K562 (cell line): ENCODE measurements around the gene CTU1. TPM values are rescaled to one million over a fixed set of nuclear protein-coding genes. Genes with fewer than 3 reads are reported as not detected.

Experiments
- ATAC-seq: fragments of 200-7000 bp; cut with Tn5 transposase; 3 replicates; pipeline ENCODE4 v1.9.1; 2020; ENCODE audit warnings: moderate library complexity
- BruUV-seq: library from RNA; stranded (reverse); fragments of 400-500 nt; replicated peaks from 2 replicates; lab custom pipeline; 2021; lab: Mats Ljungman, UMichigan
- CTCF ChIA-PET: fragments of 300-600 bp; formaldehyde crosslinking; extraction: SDS; loops from one replicate; lab custom pipeline; 2021; ENCODE audit warnings: low intra/inter-chr PET ratio; lab: Yijun Ruan, JAX
- POLR2A ChIA-PET: fragments of 300-600, 350-650 bp; sonication (Branson Sonifier 250); formaldehyde crosslinking; extraction: SDS; loops from one replicate; lab custom pipeline; 2021; ENCODE audit warnings: antibody characterized with exemption, inconsistent platforms; lab: Yijun Ruan, JAX
- DNase-seq, 4 experiments: peaks; one replicate each; pipeline versions ENCODE4 v3.0.0 to v3.0.0-alpha.2; 2011 to 2018; ENCODE audit warnings: low spot score in 3 of 4, mixed read lengths in 3 of 4; ENCODE audit errors: extremely low read depth in 1 of 4
- FAIRE-seq: peaks from 2 replicates; lab custom pipeline; 2011; peaks lifted over from hg19 to GRCh38; lab: Jason Lieb, UNC
- H2AFZ ChIP-seq: 2 replicates; pipeline ENCODE4 v1.6.0; 2011; ENCODE audit warnings: low read depth, low read length, control low read depth, inconsistent platforms
- H3K27ac ChIP-seq: fragments of 200-600 bp; 3 replicates; pipeline ENCODE4 v1.8.0; 2011; ENCODE audit warnings: low read depth, mild to moderate bottlenecking, control low read depth, inconsistent platforms, low read length, moderate library complexity, mixed read lengths; ENCODE audit errors: extremely low read depth
- H3K27me3 ChIP-seq, 2 experiments: fragments of 300-600 bp in 1 of 2; 2 replicates in 1 of 2; 3 replicates in 1 of 2; pipeline versions ENCODE4 v1.6.0 to v1.8.0; 2011; ENCODE audit warnings: inconsistent platforms in 2 of 2, low read length in 2 of 2, mild to moderate bottlenecking in 1 of 2, mixed read lengths in 1 of 2, moderate library complexity in 1 of 2; ENCODE audit not compliant: control insufficient read depth in 2 of 2, insufficient read depth in 2 of 2
- H3K36me3 ChIP-seq: fragments of 300-600 bp; 3 replicates; pipeline ENCODE4 v1.8.0; 2011; ENCODE audit warnings: mild to moderate bottlenecking, low read length, inconsistent platforms; ENCODE audit not compliant: control insufficient read depth, insufficient read depth
- H3K4me1 ChIP-seq, 2 experiments: fragments of 200-600 bp in 1 of 2; replicated peaks in 1 of 2; 2 replicates in 1 of 2; 3 replicates in 1 of 2; pipeline versions ENCODE4 v1.5.1 to v1.8.0; 2011; ENCODE audit warnings: inconsistent platforms in 2 of 2, low read length in 2 of 2, mild to moderate bottlenecking in 1 of 2, mixed read lengths in 1 of 2, moderate library complexity in 1 of 2; ENCODE audit not compliant: control insufficient read depth in 2 of 2, insufficient read depth in 2 of 2
- H3K4me2 ChIP-seq: 2 replicates; pipeline ENCODE4 v1.6.1; 2011; ENCODE audit warnings: low read length, control low read depth, inconsistent platforms, mixed read lengths; ENCODE audit not compliant: insufficient read depth
- H3K4me3 ChIP-seq: fragments of 200-600 bp; sonication (generic), shearing (Covaris generic); 2 replicates; pipeline ENCODE4 v1.5.1; 2016; ENCODE audit warnings: control low read depth, inconsistent platforms
- H3K79me2 ChIP-seq: fragments of 200-600 bp; 3 replicates; pipeline ENCODE4 v1.8.0; 2011; ENCODE audit warnings: low read length, inconsistent platforms; ENCODE audit not compliant: control insufficient read depth, insufficient read depth
- H3K9ac ChIP-seq, 2 experiments: 2 replicates each; pipeline versions ENCODE4 v1.6.0 to v1.6.1; 2011; ENCODE audit warnings: low read depth in 2 of 2, low read length in 2 of 2, control low read depth in 1 of 2, inconsistent platforms in 1 of 2, mild to moderate bottlenecking in 1 of 2, mixed read lengths in 1 of 2; ENCODE audit not compliant: insufficient read depth in 1 of 2
- H3K9me1 ChIP-seq: one replicate; pipeline ENCODE4 v1.6.0; 2011; ENCODE audit warnings: inconsistent platforms, mild to moderate bottlenecking, low read length, moderate library complexity; ENCODE audit not compliant: control insufficient read depth, insufficient read depth
- H3K9me3 ChIP-seq: replicated peaks from 2 replicates; pipeline ENCODE4 v1.5.1; 2011; ENCODE audit warnings: low read depth, low read length, inconsistent platforms; ENCODE audit not compliant: control insufficient read depth, insufficient read depth
- H4K20me1 ChIP-seq: replicated peaks from 2 replicates; pipeline ENCODE4 v1.6.1; 2011; ENCODE audit warnings: low read length, inconsistent platforms, mixed read lengths; ENCODE audit not compliant: control insufficient read depth, insufficient read depth
- ASH1L ChIP-seq: fragments of 450-650 bp; IDR thresholded peaks from 2 replicates; pipeline ENCODE4 v1.6.1; 2018; ENCODE audit warnings: borderline replicate concordance, mild to moderate bottlenecking, low read depth; ENCODE audit not compliant: partially characterized antibody
- HDAC8 ChIP-seq: fragments of 450-650 bp; IDR thresholded peaks from 2 replicates; pipeline ENCODE4 v1.6.1; 2016; ENCODE audit warnings: mild to moderate bottlenecking, missing genetic modification characterization, moderate library complexity, missing compliant biosample characterization
- HNRNPLL ChIP-seq: fragments of 200-400 bp; formaldehyde crosslinking; IDR thresholded peaks from 2 replicates; pipeline ENCODE4 v1.6.1; 2017; ENCODE audit warnings: low read length, low read depth, mild to moderate bottlenecking; ENCODE audit not compliant: poor library complexity, severe bottlenecking
- MAZ ChIP-seq, 2 experiments: fragments of 450-650 bp in 1 of 2; sonication (generic) in 1 of 2; formaldehyde crosslinking; IDR thresholded peaks in 1 of 2; conservative IDR thresholded peaks in 1 of 2; 2 replicates each; pipeline versions ENCODE4 v1.4.0 to v1.5.0; 2020; ENCODE audit warnings: mild to moderate bottlenecking in 1 of 2, missing genetic modification reagents in 1 of 2
- OTX1 ChIP-seq: fragments of 450-650 bp; formaldehyde crosslinking; IDR thresholded peaks from 2 replicates; pipeline ENCODE4 v1.4.0; 2022; ENCODE audit warnings: mild to moderate bottlenecking
- PCBP2 ChIP-seq: fragments of 200-400 bp; formaldehyde crosslinking; IDR thresholded peaks from 2 replicates; pipeline ENCODE4 v1.6.1; 2018; ENCODE audit warnings: low read length, low read depth, mild to moderate bottlenecking, moderate library complexity; ENCODE audit not compliant: poor library complexity, severe bottlenecking
- RBM39 ChIP-seq: fragments of 200-400 bp; formaldehyde crosslinking; optimal IDR thresholded peaks from 2 replicates; pipeline ENCODE3; 2018; ENCODE audit warnings: low read depth, low read length
- SIN3B ChIP-seq: fragments of 450-650 bp; IDR thresholded peaks from 2 replicates; pipeline ENCODE4 v1.6.1; 2017; ENCODE audit warnings: low read depth, mild to moderate bottlenecking, moderate library complexity
- ZNF384 ChIP-seq: IDR thresholded peaks from 2 replicates; pipeline ENCODE4 v1.6.1; 2012; ENCODE audit warnings: low read depth, low read length, improper control_type of control experiment
- ZNF707 ChIP-seq: fragments of 250-450 bp; sonication (Bioruptor Pico); conservative IDR thresholded peaks from 2 replicates; pipeline ENCODE4 v1.8.0; 2022; ENCODE audit warnings: inconsistent platforms, mild to moderate bottlenecking, moderate library complexity
- WGBS: fragments of 100-300 bp; shearing (Covaris generic); methylation state at CpG from one replicate; pipeline ENCODE4 v1.1.6; 2016; ENCODE audit warnings: low coverage, mixed read lengths; ENCODE audit not compliant: insufficient coverage; ENCODE audit errors: missing lambda C conversion rate; 5-methylcytosine and 5-hydroxymethylcytosine counted together
- in situ Hi-C: fragments of 300-500 bp; cut with MboI; formaldehyde crosslinking; loops from 4 replicates; pipeline ENCODE4 v1.15.0; 2018; ENCODE audit warnings: inconsistent platforms, mixed read lengths
- intact Hi-C: fragments of 100-400 bp; cut with micrococcal nuclease; formaldehyde crosslinking; loops from 2 replicates; pipeline ENCODE4 v1.14.2; 2022
- polyA plus RNA-seq, 8 experiments: library from polyadenylated mRNA; depleted of rRNA in 4 of 8; stranded (reverse) in 5 of 8; unstranded in 3 of 8; fragments of >200 nt; fragmentation: Nextera tagmentation in 2 of 8; fragmentation: Illumina TruSeq in 1 of 8; extraction: Ambion mirVana in 2 of 8; extraction: Trizol in 1 of 8; gene quantifications; 2 replicates each; pipeline versions ENCODE4 v1.2.1 to v1.2.3, GENCODE V29; 2011 to 2014; ENCODE audit warnings: inconsistent platforms in 1 of 8, missing spikeins in 1 of 8
- total RNA-seq, 7 experiments: library from RNA; depleted of rRNA in 6 of 7; stranded (reverse); fragments of >200 nt in 6 of 7; fragmentation: Illumina TruSeq in 2 of 7; extraction: Trizol in 2 of 7; gene quantifications; 2 replicates each; pipeline versions ENCODE4 v1.2.1 to v1.2.3, GENCODE V29; 2011 to 2021; ENCODE audit warnings: low replicate concordance in 1 of 7
- TF ChIP-seq, protein P1 (sequence below): fragments of 450-650 bp; IDR thresholded peaks from 2 replicates; pipeline ENCODE4 v1.6.1; 2017; ENCODE audit warnings: antibody characterized with exemption, mild to moderate bottlenecking
- TF ChIP-seq, protein P2 (sequence below): sonication (generic); formaldehyde crosslinking; IDR thresholded peaks from 2 replicates; pipeline ENCODE4 v1.8.0; 2023; ENCODE audit warnings: mild to moderate bottlenecking, missing genetic modification reagents
- TF ChIP-seq, protein P3 (sequence below): sonication (generic); formaldehyde crosslinking; IDR thresholded peaks from 2 replicates; pipeline ENCODE4 v1.8.0; 2023; ENCODE audit warnings: mild to moderate bottlenecking, missing genetic modification reagents

Gene CTU1
- total and polyA plus RNA-seq, 9 of the 15 experiments (the other 6 are each of a cell fraction or from before 2014, with no cell fraction given), result 0.03 to 18.4 (median 2.3) TPM; not detected in 1

DNA sequence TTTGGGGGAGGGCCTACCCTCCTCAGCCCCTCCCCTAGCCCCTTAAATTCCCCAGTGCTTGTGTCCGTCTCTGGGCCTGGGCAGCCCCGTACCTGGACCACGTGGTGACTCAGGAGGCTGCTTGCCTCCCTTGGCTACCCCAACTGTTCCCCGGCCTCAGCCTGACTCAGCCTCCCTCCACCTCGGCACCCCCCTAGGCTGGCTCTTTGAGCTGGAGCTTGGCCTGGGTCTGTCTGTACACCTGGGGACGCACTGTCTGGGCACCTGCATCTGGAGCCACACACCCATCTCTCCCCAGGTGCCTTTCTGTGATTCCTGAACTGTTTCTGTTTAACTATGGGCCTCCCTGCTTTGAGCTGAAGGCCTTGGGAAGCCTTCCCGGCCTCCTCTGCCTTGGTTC is 23.7 kb downstream of the CTU1 start:
- FAIRE-seq (no peak), DNase-seq (no peak), ATAC-seq (no peak)
- intact Hi-C loops, result no loop called here
- 0% methylated on average over 7 of the region's 7 CpGs for WGBS
- in situ Hi-C loops, result no loop called here
- Histone ChIP-seq H4K20me1 (no peaks in the 10 kb centered on the region; the same call in 1 of the 2 replicates), H2AFZ (no peak overlapping the region), H3K9me1 (no peaks in the 10 kb centered on the region), H3K4me1 (peaks cover 0 to 6% of the 10 kb centered on the region in 2 experiments; a peak in 2 of 5 replicates), H3K4me3 (no peak overlapping the region), H3K9me3 (no peaks in the 10 kb centered on the region), H3K27ac (no peak overlapping the region), H3K27me3 (peaks cover 26 to 79% of the 10 kb centered on the region in 2 experiments; a peak in 4 of 5 replicates), H3K79me2 (no peaks in the 10 kb centered on the region), H3K4me2 (no peak overlapping the region), H3K9ac (no peak overlapping the region), H3K36me3 (no peaks in the 10 kb centered on the region)
- CTCF ChIA-PET, result no interaction called here
- POLR2A ChIA-PET, result interaction anchor here (0.6 to 1.0 kb wide), 2 partner anchors 36 to 195 kb away, joined by 3 read pairs; no protein-coding TSS in a partner anchor
- no TSS peak for BruUV-seq
- TF ChIP-seq SIN3B (no peak), OTX1 (CRISPR knock-in tag) (no peak), MAZ (CRISPR knock-in tag; conservative IDR thresholded peaks at IDR 0.05 in 1 of 2, IDR thresholded peaks at IDR 0.05 in 1 of 2) (no peak), ZNF384 (no peak), RBM39 (no peak), PCBP2 (no peak), ZNF707 (CRISPR knock-in tag) (no peak), HDAC8 (tag) (no peak), HNRNPLL (no peak), ASH1L (no peak)
- TF ChIP-seq, protein P1, sequence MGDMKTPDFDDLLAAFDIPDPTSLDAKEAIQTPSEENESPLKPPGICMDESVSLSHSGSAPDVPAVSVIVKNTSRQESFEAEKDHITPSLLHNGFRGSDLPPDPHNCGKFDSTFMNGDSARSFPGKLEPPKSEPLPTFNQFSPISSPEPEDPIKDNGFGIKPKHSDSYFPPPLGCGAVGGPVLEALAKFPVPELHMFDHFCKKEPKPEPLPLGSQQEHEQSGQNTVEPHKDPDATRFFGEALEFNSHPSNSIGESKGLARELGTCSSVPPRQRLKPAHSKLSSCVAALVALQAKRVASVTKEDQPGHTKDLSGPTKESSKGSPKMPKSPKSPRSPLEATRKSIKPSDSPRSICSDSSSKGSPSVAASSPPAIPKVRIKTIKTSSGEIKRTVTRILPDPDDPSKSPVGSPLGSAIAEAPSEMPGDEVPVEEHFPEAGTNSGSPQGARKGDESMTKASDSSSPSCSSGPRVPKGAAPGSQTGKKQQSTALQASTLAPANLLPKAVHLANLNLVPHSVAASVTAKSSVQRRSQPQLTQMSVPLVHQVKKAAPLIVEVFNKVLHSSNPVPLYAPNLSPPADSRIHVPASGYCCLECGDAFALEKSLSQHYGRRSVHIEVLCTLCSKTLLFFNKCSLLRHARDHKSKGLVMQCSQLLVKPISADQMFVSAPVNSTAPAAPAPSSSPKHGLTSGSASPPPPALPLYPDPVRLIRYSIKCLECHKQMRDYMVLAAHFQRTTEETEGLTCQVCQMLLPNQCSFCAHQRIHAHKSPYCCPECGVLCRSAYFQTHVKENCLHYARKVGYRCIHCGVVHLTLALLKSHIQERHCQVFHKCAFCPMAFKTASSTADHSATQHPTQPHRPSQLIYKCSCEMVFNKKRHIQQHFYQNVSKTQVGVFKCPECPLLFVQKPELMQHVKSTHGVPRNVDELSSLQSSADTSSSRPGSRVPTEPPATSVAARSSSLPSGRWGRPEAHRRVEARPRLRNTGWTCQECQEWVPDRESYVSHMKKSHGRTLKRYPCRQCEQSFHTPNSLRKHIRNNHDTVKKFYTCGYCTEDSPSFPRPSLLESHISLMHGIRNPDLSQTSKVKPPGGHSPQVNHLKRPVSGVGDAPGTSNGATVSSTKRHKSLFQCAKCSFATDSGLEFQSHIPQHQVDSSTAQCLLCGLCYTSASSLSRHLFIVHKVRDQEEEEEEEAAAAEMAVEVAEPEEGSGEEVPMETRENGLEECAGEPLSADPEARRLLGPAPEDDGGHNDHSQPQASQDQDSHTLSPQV, result no peak
- TF ChIP-seq, protein P2, sequence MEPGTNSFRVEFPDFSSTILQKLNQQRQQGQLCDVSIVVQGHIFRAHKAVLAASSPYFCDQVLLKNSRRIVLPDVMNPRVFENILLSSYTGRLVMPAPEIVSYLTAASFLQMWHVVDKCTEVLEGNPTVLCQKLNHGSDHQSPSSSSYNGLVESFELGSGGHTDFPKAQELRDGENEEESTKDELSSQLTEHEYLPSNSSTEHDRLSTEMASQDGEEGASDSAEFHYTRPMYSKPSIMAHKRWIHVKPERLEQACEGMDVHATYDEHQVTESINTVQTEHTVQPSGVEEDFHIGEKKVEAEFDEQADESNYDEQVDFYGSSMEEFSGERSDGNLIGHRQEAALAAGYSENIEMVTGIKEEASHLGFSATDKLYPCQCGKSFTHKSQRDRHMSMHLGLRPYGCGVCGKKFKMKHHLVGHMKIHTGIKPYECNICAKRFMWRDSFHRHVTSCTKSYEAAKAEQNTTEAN (CRISPR knock-in tag), result no peak
- TF ChIP-seq, protein P3, sequence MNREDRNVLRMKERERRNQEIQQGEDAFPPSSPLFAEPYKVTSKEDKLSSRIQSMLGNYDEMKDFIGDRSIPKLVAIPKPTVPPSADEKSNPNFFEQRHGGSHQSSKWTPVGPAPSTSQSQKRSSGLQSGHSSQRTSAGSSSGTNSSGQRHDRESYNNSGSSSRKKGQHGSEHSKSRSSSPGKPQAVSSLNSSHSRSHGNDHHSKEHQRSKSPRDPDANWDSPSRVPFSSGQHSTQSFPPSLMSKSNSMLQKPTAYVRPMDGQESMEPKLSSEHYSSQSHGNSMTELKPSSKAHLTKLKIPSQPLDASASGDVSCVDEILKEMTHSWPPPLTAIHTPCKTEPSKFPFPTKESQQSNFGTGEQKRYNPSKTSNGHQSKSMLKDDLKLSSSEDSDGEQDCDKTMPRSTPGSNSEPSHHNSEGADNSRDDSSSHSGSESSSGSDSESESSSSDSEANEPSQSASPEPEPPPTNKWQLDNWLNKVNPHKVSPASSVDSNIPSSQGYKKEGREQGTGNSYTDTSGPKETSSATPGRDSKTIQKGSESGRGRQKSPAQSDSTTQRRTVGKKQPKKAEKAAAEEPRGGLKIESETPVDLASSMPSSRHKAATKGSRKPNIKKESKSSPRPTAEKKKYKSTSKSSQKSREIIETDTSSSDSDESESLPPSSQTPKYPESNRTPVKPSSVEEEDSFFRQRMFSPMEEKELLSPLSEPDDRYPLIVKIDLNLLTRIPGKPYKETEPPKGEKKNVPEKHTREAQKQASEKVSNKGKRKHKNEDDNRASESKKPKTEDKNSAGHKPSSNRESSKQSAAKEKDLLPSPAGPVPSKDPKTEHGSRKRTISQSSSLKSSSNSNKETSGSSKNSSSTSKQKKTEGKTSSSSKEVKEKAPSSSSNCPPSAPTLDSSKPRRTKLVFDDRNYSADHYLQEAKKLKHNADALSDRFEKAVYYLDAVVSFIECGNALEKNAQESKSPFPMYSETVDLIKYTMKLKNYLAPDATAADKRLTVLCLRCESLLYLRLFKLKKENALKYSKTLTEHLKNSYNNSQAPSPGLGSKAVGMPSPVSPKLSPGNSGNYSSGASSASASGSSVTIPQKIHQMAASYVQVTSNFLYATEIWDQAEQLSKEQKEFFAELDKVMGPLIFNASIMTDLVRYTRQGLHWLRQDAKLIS, result no peak
